Islet of Langerhans (tissue), 1 donor: ENCODE data around the gene ARFGAP2.

ENCODE experiments used
- FAIRE-seq: peaks from one replicate; lab custom pipeline; 2011; peaks lifted over from hg19 to GRCh38; lab: Jason Lieb, UNC

ARFGAP2 gene

DNA sequence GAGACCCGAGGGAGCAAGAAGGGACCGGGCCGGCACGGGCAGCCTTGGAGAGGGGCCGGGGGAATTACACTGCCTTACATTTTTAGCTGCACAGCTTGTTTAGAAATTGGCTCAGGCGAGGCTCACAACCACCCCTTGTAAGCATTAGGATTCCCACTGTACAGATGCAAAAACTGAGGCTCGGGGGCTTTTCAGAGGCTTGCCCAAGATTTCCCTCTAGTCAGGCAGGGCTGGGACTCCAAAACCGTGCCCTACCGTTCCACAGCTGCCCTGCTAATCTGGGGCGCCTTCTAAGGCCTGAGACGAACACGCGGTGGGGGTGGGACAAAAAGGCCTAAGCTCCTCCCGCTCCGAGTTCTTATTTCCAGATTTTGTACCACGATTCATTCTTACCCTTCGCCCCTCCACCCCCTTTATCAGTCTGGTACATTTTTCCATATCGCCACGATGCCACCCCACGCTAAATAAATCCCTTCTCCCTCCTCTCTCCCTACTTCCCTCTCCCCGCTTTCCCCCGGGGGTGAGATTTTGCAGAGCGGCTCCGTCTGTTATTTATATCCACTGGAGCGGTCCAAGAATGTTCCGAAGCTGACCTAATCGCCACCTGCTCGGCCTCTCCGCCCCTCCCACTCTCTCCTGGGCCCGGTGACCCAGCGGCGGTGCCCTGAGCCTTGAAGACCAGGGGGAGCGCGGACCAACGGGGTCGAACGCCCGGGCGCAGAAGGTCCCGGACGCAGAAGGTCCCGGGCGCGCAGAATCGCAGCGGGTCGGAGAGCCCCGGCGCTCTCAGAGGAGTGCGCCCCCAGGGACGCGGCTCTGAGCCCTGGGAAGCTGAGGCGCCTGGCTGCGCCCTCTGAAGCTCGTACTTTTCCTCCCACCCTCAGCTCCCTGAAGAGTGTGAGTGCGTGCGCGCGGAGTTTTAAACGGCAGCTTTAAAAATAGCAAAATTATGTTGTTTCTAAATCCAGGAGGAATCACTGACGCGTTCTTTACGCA, 10.3 kb upstream of the ARFGAP2 start:
- no peak for FAIRE-seq

DNA sequence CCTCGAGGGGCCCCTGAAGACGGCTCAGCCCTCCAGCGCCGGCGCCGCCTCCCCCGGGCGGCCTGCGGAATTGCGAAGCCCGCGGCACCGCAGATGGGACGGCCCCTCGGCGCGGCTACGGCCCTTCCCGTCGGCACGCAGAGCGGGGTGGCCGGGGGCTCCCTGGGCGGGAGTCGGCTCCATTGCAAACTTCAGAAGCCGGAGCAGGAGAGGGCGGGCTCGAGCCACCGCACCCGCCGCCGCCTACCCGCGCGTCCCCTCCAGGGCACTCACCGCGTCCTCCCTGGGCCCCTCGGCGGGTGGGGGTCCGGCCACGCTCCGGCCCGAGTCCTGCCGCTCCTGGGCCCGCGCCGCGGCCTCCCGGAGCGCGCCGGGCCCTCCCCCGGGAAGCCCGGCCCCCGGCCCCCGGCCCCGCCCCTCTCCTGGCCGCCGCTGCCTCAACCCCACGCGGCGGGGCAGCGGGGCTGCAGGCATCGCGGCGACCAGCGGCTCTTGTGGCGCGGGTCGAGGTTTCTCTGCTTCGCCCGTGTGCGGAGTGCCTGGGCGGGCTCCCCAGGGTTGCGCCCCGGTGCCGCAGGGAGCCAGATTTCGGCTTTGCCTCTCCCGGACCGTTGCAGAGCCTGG, 9.5 kb upstream of the ARFGAP2 start, which contains the start of gene PACSIN3:
Gene PACSIN3 (minus strand): TSS at position 359 of the 624 bp plus-strand sequence. CDS start 3,707 bp downstream, outside the sequence.
- FAIRE-seq, result no peak

DNA sequence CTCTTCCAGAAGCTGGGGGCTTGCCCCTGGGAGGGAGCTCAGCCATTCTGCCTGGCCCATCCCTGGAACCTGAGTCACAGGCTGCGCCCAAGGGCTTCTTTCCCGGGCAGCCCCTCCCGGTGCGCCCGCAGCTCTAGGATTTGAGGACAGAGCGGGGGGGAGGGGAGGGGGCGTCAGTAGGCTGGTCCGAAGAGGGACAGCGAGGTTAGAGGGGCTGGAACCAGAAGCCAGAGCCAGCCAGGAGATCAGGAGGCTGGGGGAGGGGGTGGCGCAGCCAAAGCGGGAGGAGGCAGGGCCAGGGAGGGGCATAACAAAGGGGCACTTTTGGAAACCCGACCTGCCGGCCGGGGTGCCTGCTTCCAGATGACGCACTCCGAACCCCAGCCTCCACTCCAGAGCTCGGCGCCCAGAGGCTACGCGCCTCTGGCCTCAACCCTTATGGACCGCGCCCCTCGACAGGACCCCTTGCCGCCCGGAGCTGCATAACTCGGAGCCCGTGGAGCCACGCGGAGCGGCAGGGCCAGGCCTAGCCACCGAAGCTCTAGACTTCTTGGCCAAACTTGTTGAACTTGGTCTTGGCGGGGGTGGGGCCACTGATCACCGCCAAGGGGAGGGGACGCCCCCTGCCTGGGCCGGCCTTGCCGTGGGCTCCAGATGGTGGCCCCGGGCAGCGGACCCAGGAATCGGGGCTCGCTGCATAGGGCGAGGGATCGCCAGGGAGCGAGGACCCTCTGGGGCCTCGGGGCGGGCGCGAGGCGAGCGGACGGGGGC, 8.8 kb upstream of the ARFGAP2 start:
- FAIRE-seq, result no peak

DNA sequence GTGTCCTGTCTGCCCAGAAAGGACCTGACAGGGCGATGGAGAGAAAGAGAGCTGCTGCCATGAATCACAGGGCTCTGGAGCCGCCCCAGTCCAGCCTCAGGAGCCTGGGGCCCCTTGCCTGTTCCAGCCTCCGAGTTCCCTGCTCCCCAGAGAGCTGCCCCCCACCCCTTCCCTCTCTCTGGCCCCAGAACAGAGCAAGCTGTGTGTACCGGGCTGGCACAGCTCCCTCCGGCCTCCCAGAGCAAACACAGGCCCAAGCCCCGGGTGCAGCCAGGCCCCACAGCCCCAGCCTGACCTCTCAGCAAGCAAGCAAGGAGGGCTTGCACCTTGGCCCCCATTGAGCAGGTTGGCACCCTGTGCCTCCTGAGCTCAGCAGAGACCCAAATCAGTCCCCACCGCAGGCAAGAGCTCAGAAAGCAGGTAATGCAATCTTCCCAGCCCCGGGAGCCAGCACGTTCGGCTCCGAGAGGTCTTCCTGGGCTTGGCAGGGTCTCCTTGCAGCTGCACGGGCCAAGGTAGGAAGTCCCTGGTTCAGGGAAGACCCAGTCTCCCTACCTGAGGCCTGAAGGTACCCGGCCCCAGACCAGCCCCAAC, 8.1 kb upstream of the ARFGAP2 start:
- FAIRE-seq, result no peak

DNA sequence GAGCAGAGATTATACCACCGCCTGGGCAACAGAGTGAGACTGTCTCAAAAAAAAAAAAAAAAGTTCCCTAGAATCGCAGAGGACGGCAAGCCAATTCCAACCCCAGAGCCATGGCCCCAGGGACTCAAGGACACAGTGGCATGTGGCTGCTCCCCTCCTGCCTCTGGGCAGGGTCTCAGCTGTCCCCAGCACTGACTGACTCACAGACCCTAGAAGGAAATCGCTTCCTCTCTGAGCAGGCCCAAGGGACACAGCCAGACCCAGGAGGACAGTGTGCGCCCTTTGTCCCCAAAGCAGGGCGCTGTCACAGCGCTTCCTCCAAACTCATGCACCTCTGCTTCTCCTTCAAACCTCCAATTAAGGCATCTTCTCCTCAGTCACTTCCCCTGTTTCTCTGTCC, 7.3 kb upstream of the ARFGAP2 start:
- FAIRE-seq, result no peak

DNA sequence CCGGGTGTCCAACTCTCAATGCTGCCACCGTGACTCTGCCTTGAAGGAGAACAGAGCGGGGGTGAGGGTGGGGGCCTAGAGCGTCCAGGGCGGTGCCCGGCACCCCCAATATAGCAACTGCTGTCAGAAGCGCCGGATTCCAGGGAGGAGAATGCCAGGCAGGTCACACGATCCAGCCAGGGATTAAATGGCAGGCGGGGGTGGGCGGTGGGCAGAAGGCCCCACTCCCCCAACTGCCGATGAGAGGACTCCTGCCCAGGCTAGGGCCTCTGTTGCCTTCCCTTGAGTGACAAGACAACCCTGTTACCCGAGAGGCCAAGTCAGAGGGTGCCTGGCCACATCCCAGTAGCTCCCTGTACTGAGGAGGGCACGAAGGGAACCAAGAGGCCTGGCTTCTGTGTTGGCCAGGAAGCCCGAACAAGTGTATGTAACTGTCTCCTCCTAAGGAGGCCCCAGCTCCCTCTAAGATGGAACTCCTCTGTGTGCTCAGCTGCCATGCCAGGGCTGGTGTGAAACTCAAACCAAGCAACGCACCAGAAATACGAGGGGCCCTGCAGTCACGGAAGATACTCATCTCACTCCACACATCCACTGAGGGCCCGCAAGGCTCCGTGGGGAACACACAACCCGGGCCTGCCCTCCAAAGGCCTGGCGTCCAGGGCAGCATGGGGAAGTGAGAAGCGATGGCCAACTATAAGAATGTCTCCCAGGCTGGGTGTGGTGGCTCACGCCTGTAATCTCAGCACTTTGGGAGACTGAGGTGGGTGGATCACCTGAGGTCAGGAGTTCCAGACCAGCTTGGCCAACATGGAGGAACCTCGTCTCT, 6.6 kb upstream of the ARFGAP2 start:
- FAIRE-seq, result no peak

DNA sequence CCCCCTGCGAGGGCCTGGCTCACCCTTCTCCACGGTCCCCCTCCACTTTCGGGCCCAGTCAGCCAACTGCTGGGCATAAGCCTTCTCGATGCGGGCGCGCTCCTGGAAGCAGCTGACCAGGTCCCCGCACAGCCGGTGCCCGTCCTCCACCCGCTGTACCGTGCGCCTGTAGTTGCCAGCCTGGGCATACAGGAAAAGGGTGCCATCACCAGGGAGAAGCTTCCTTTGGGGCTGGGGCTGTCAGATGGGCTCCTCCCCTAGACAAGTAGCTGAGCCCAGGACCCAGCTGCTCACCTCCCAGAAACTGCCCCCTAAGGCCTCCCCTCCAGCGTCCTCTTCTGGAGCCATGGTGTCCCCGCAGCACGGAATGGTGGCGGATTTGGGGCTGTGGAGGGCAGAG, 5.7 kb upstream of the ARFGAP2 start:
- no peak for FAIRE-seq

DNA sequence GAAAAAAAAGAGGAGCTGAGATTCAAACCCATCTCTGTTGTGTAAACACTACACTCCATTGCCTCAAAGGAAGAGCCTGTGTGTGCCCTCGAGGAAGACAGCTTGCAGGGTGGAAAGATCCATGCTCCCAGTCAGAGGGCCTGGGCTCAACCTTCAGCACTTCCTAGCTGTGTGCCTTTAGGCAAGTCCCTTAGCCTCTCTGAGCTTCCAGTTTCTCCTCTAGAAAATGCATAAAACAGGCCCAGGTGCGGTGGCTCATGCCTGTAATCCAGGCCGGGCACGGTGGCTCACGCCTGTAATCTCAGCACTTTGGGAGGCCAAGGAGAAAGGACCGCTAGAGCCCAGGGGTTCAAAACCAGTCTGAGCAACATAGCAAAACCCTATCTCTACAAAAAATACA, 4.6 kb upstream of the ARFGAP2 start:
- no peak for FAIRE-seq

DNA sequence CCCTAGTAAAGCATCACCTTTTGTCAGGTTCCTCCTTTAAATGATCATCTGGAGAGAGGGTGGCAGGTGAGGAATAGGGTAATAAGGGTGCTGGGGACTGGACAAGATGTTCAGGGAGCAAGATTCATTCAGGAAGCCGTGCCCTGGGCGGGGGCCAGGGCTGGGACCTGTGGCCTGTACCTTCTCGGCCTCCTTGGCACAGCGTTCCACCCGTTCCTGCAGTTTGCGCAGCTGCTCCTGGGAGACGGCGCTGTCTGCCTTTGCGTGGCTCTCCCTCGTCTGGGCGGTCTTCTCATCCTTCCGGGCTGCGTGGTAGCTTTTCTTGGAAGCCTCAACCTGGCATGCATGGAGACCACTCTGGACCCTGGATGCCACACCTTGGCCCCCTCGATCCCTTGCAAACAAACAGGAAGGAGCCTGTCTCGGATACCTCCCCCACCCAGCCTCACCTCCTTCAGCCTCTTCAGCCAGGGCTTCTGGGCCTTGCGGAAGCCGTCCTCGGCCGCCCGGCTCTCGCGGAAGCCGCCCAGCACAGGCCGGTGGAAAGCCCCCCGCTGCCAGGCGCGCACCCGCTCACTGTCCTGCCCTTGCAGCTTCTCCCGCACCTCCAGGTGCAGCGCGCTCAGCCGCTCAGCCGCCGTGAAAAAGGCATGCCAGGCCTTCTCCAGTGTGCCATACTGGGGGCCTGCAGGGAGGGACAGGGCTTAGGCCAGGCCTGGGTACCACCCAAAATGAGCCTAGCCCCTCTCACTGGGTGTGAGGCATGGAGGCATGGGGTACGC, 3.5 kb upstream of the ARFGAP2 start:
- FAIRE-seq, result no peak

DNA sequence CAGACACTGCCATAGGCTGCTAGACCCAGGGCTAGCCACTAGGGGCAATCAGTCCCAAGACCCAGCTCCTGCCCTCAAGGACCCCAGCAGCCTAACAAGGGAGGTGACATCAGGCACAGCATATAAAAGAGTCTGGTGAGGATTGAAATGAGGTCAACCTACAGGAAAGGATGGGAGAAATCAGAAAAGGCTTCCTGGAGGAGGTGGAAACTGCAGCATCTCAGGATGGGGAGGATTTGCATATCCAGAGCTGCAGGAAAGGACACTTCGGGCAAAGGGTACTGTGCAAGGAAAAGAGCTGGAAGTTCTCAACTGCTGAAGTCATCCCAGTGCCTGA, 2.9 kb upstream of the ARFGAP2 start:
- FAIRE-seq, result no peak

DNA sequence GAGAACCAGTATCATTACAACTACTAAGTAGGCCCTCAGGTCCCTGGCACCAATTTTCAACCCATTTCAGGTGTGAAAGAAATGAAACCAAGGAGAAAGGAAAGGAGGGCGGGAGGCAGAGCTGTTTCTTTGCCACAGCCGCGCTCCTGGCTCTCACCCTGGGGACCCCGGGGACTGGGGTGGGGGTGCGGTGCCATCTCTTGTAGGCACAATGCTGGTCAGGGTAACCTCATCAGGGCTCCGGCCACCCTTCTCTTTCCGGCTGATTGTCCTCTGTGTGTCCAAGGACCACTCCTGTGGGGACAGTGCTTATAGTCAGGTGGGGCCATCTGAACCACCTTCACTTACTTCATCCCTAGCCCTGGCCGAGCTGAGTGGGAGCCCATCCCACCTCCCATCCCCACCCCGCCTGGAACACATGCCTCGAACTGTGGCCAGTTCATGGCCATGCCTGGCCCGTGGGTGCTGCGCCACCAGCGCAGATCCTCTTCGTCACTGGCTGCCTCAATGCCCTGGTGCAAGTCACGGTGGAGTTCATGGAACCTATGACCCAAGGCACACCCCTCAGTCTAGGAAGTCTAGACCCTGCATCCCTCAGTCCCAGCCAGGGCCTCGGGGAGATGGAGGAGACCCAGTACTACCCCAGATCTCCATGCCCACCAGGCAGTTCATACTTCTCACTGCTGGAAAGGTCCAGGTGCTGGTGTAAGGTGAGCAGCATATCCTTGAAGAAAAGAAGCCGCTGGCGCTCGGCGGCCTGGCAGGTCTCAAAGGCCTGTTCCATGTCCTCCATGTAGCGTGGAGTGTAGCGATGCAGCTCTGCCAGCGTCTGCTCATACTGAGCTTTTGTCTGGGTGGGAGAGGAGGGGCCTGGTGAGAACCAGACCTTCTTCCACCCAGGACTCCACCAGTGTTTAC, 2.3 kb upstream of the ARFGAP2 start:
- FAIRE-seq, result no peak

DNA sequence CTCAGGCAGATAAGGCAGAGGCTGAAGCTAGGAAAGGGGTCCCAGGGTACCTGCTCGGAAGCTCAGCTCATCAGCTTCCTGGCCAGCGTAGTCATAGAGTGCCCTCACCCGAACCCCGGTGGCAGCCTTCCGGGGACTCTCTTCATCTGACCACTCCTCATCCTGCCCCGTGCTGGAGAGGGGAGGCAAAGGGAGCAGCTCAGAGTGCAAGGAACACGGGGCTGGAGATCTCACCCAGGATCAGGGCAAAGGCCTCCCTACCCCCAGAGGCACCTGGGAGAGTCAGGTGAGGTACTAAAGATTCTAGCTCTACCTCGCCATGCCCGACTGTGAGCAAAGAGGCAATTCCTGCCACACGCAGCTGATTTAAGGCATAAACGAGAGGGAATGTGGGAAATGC, 1.6 kb upstream of the ARFGAP2 start:
- no peak for FAIRE-seq

DNA sequence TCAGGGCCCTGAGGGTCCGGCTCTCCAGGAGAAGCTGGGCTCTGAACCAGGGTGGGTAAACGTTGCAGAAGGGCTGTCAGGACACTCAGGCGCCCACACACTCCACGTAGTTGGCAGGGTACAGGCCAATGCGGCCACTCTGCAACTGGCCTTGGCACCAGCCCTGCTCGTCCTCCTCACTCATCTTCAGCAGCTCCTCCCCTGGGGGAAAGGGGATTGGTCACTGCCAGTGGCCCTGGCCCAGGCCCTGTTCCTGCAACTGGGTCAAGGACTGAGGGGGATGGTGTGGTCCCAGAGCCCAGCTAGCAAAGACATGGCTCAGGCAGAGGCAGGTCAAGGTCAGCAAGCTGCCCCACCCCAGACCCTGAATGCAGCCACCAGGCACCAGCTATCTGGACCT, 1.2 kb upstream of the ARFGAP2 start:
- FAIRE-seq, result no peak

DNA sequence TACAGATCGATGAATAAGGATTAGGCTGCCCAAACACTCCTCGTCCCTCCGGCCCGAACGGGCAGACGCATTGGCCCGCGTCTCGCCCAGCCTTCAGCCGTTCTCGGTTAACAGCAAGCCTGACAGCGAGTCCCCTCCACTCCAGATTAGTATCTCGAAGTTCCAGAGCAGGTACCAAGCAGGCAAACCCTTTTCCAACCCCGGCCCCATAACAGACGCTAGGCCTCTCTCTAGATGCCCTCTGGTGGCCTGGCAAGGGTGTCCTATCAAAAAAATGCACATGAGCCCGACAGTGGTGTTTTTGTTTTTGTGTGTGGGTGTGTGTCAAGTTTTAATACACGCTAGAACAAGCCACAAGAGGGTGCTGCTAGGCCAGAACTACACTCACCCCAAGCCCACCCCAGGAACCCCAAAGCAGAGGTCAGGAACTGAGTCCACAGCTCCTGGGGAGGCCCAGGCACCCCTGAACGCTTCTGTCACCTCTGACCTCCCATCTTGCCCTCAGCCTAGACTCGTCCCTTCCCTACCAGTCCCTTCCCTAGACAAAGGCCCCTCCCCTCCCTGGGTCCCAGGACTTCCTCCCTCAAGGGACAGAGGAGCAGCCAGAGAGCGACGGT, 658 bp upstream of the ARFGAP2 start:
- FAIRE-seq, result no peak

DNA sequence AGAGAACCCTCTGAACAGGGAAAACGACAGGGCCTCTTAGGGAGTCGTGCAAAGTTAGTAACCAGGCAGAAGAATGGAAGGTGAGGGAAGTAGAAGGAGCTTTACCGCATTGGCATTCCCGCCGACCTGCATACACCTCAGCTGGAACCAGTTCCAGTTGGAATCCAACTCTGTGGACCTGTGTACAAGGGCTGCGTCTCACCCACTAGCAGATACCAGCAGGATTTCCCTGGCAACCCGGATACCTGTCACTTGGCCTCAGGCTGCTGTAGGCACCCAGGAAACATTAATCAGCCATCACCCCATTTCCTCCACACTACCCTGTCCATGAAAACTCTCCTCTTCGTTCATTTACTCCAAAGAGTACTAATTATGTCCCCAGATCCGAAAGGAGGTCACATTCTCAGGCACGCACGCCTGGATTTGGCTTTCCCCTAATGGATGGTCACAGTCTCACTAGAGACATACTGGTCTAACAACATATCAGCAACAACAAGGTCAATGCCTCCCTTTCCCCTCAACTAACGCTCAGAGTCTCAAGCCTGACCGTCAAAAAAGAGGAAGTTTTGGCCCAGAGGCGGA, 842 bp downstream of the ARFGAP2 start:
- FAIRE-seq, result no peak

DNA sequence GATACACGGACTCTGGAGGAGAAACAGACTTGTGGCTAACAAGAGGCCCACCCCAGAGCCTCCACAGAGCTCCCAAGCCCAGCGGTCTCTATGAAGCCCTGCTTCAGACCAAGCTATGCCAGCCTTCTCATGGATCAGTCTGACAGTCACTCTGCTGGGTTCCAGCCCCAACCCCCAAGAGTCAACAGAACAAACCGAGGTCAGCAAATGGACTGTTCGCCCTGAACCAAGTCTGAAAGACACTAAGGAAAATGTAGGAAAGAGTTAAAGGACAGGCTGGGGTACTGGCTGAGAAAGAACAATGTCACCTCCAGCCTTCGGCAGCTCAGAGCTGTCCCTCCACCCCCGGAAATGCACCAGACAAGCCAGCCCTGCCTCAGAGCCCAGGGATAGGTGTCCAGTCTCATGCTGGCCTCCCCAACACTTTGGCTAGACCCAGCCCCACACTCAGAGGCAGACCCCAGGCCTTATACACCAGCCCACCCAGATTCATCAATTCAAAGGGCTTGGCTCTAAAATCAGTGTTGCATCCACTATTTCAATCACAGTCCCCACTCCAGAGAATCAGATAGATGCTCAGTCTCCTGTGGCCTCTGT, 3.8 kb downstream of the ARFGAP2 start:
- no peak for FAIRE-seq

DNA sequence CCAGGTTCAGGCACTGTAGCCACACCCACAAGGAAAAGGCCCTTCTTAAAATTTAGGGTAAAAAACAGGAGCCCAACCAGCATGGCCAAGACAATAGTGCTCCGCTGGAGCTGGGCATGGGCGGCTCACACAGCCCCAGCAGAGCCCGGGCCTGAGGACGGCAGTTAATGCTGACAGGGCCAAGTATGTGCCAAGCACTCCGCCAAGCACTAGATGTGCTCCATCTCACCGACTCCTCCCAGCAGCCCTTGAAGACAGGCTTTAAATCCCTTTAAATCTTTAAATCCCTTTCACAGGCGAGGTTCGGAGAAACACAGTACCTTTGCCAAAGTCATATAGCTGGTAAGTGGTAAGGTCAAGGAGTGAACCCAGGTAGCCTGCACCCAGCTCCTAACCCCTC, 4.8 kb downstream of the ARFGAP2 start:
- no peak for FAIRE-seq

DNA sequence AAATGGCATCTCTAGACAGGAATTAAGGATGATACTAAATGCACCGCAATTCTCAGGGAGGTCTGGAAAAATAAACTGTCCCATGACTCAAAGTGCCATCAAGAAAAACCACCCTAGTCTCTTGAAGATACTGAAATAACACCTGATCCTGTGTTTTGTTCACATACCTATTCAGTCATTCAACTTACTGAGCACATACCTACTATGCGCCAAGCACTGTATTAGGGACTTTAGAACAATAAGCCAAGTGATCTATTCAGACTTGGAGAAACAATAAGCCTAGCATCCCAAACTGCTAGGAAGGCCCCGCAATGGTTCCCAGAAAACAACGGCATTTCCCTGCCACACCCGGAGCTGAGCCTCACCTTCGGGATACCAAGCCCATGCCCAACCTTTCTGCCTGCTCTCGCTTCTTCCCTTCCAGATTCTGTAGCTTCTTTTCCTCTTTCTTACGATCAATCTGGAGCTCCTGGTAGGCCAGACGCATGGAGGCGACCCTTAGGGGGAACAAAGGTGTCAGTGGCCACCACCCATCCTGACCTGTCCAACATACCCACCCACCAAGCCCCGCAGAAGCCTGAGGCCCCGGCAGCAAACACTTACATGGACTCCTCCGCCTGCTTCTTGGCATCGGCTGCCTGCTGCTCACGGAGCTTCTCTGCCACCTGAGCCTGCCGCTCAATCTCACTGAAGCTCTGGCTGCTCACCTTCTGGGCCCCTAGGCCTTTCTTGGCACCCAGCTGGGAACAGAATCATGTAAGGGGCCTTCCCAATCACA, 5.4 kb downstream of the ARFGAP2 start:
- no peak for FAIRE-seq
